Tibial artery (tissue), 4 donors: ENCODE measurements around the gene KTN1.

Experiments used
- DNase-seq, 2 donors: peaks; one replicate each; pipeline ENCODE4 v3.0.0-alpha.2; 2019
- H3K27ac ChIP-seq, 2 donors: fragments of 200-600 bp; sonication (generic) in 1 of 2; 1 replicate in 1 of 2; 2 replicates in 1 of 2; pipeline ENCODE4 v1.5.1; 2018 to 2019; ENCODE audit warnings: mild to moderate bottlenecking in 1 of 2
- H3K27me3 ChIP-seq, 2 donors: fragments of 200-600 bp; sonication (generic) in 1 of 2; one replicate each; pipeline versions ENCODE4 v1.5.1 to v1.6.0; 2016 to 2019
- H3K36me3 ChIP-seq, 3 donors: fragments of 200-600 bp; sonication (generic) in 2 of 3; one replicate each; pipeline ENCODE4 v1.5.1; 2016 to 2019; ENCODE audit warnings: mild to moderate bottlenecking in 2 of 3
- H3K4me1 ChIP-seq, 4 donors: fragments of 200-600 bp; sonication (generic) in 2 of 4; 1 replicate in 3 of 4; 2 replicates in 1 of 4; pipeline ENCODE4 v1.5.1; 2016 to 2019
- H3K4me3 ChIP-seq, 2 donors: fragments of 200-600 bp; sonication (generic) in 1 of 2; 1 replicate in 1 of 2; 2 replicates in 1 of 2; pipeline ENCODE4 v1.5.1; 2018 to 2019; ENCODE audit warnings: mild to moderate bottlenecking in 2 of 2
- H3K9me3 ChIP-seq, 3 donors: fragments of 200-600 bp; sonication (generic) in 1 of 3; one replicate each; pipeline ENCODE4 v1.5.1; 2016 to 2019
- intact Hi-C: fragments of 100-400 bp; cut with DNase I; formaldehyde crosslinking; loops from one replicate; pipeline ENCODE4 v1.15.0; 2023; ENCODE audit warnings: low total_unique reads
- TF ChIP-seq, protein P1 (sequence below), 2 experiments: fragments of 200-600 bp in 1 of 2; fragments of 450-650 bp in 1 of 2; IDR thresholded peaks; one replicate each; pipeline ENCODE4 v1.5.1; 2017 to 2019; ENCODE audit warnings: antibody characterized with exemption in 2 of 2, mild to moderate bottlenecking in 1 of 2, moderate library complexity in 1 of 2

KTN1 gene

DNA sequence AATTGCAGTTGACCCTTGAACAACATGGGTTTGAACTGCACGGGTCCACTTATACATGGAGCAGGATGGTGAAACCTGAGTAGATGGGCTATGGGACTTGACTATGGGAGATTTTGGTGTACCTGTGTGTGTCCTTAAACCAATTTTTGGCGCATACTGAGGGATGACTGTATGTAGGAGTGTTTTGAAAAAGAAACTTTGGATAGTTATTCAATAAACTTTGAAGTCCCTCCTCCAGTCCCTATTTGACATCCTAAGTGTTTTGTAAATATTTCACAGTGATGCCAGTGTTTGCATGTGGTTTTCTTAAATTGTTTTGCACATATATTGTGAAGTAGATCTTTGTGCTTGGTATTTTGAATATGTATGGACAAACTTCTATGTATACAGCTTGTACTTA, 12.4 kb downstream of the KTN1 start:
- peaks cover 0 to 56% (median 23%) of the 10 kb centered on the region in 4 donors for H3K4me1 ChIP-seq
- TF ChIP-seq, protein P1, sequence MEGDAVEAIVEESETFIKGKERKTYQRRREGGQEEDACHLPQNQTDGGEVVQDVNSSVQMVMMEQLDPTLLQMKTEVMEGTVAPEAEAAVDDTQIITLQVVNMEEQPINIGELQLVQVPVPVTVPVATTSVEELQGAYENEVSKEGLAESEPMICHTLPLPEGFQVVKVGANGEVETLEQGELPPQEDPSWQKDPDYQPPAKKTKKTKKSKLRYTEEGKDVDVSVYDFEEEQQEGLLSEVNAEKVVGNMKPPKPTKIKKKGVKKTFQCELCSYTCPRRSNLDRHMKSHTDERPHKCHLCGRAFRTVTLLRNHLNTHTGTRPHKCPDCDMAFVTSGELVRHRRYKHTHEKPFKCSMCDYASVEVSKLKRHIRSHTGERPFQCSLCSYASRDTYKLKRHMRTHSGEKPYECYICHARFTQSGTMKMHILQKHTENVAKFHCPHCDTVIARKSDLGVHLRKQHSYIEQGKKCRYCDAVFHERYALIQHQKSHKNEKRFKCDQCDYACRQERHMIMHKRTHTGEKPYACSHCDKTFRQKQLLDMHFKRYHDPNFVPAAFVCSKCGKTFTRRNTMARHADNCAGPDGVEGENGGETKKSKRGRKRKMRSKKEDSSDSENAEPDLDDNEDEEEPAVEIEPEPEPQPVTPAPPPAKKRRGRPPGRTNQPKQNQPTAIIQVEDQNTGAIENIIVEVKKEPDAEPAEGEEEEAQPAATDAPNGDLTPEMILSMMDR (IDR thresholded peaks at IDR 0.05), result no peak
- H3K27me3 ChIP-seq, result no peaks in the 10 kb centered on the region
- H3K9me3 ChIP-seq, result no peaks in the 10 kb centered on the region
- intact Hi-C loops, result no loop called here
- H3K4me3 ChIP-seq, result no peak overlapping the region
- no peaks in the 10 kb centered on the region for H3K36me3 ChIP-seq
- no peak overlapping the region for H3K27ac ChIP-seq
- DNase-seq, result no peak

GRCh38 chr14:55593698-55594097, 13.7 kb downstream of the KTN1 start:
- no peaks in the 10 kb centered on the region for H3K36me3 ChIP-seq
- no peaks in the 10 kb centered on the region for H3K9me3 ChIP-seq
- no peak overlapping the region for H3K27ac ChIP-seq
- H3K4me3 ChIP-seq, result no peak overlapping the region
- H3K4me1 ChIP-seq, result peaks cover 0 to 43% (median 14%) of the 10 kb centered on the region in 4 donors
- DNase-seq, result no peak
- TF ChIP-seq, protein P1 (IDR thresholded peaks at IDR 0.05), result no peak
- intact Hi-C loops, result no loop called here
- H3K27me3 ChIP-seq, result no peaks in the 10 kb centered on the region

GRCh38 chr14:55599250-55599879, 19.4 kb downstream of the KTN1 start:
- intact Hi-C loops, result no loop called here
- H3K27me3 ChIP-seq, result no peaks in the 10 kb centered on the region
- H3K4me3 ChIP-seq, result no peak overlapping the region
- TF ChIP-seq, protein P1 (IDR thresholded peaks at IDR 0.05), result no peak
- H3K9me3 ChIP-seq, result no peaks in the 10 kb centered on the region
- peaks cover 0 to 49% (median 20%) of the 10 kb centered on the region in 4 donors for H3K4me1 ChIP-seq
- peaks cover 0 to 4% (median 0%) of the 10 kb centered on the region in 3 donors for H3K36me3 ChIP-seq
- peak; percentile 35 to 67 for DNase-seq
- H3K27ac ChIP-seq, result no peak overlapping the region

DNA sequence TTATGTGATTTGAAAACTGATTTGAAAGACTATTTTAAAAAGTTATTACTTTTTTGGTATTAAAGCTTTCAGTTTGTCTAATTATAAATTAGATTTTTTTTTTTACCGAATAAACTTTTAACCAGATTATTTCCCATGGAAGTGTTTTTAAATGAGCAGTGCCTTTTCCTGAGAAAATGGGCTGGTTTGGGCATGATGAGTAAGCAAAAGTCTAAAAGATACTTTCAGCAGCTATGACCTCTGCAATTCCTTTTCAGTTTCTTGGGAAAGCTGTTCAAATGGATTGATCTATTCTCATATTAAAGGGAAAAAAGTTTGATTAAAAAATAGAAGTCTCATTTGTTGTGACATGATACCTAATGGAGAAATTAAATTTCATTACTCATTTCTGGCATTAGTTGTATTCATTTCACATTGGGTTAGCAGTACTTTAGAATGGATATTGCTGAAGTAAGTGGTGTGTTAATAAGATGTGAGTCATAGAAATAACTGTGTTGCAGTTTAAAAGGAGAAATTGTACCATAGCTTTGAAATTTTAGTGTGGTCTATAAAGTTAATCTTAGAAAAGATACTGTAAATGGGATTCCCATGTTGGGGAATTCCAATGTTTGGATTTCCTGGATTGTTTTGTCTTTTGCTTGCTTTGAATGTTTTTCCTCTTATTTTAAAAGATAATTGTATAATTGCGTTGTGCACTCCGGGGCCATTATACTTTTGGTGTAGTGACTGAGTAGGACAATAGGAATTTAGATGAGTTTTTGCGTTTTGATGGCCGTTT, 21.0 kb downstream of the KTN1 start:
- no peak overlapping the region for H3K27ac ChIP-seq
- H3K36me3 ChIP-seq, result peaks cover 0 to 4% (median 0%) of the 10 kb centered on the region in 3 donors
- TF ChIP-seq, protein P1 (IDR thresholded peaks at IDR 0.05), result no peak
- peaks cover 0 to 56% (median 28%) of the 10 kb centered on the region in 4 donors for H3K4me1 ChIP-seq
- H3K9me3 ChIP-seq, result no peaks in the 10 kb centered on the region
- intact Hi-C loops, result no loop called here
- H3K4me3 ChIP-seq, result no peak overlapping the region
- no peaks in the 10 kb centered on the region for H3K27me3 ChIP-seq
- DNase-seq, result no peak

- Histone ChIP-seq H3K4me1 (peaks cover 0 to 78% (median 31%) of the 10 kb centered on the region in 4 donors), H3K27me3 (no peaks in the 10 kb centered on the region), H3K36me3 (peaks cover 0 to 4% (median 0%) of the 10 kb centered on the region in 3 donors), H3K27ac (peak overlapping the region; percentile 45 to 49), H3K9me3 (no peaks in the 10 kb centered on the region), H3K4me3 (no peak overlapping the region)
- TF ChIP-seq, protein P1 (IDR thresholded peaks at IDR 0.05), result no peak
- intact Hi-C loops, result no loop called here
- DNase-seq, result no peak
Observed at GRCh38 chr14:55603401-55603953, 23.5 kb downstream of the KTN1 start.
